Measurements from ENCODE around the gene PCDHGB2.
"Not testable (repeated sequence)": the region's sequence is repeated elsewhere in the genome, so short reads cannot be mapped to it uniquely, and the experiment has no call there.

The PCDHGB2 gene

GRCh38 chr5:141359790-141360426 is at the start of gene PCDHGB2:
PCDHGB2 (plus strand) TSS chr5:141359994; CDS start chr5:141360136, 142 bp downstream.
- DNase-seq = no peak

DNA sequence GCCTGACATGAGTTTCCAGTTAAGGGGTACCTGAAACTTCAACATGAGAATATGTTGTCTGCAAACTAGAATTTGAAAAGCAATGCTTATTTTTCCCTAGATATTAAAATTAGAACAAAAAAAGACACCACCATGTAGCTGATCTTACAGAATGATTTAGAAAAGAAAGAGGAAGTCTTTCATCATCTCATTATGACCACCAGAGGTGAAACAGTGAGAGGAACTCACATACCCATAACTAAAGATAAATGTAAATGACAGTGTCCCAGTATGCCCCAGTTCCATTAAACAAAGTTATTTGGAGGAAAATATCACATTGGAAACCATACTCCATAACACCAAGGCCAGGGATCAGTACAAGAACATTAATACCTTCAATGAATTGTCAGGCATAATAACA is 46.1 kb upstream of the PCDHGB2 start:
- DNase-seq = no peak

DNA sequence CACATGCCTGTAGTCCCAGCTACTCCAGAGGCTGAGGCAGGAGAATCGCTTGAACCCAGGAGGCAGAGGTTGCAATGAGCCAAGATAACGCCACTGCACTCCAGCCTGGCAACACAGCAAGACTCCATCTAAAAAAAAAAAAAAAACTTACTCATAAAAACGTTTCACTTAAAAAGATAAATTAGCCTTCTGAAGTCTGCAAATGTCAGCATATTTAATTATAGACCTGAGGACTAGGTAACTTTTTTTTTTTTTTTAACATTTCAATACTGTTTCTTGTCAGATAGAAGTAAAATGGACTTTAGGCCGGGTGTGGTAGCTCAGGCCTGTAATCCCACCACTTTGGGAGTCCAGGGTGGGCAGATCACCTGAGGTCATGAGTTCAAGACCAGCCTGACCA is 42.8 kb upstream of the PCDHGB2 start:
- not testable (repeated sequence) for DNase-seq

DNA sequence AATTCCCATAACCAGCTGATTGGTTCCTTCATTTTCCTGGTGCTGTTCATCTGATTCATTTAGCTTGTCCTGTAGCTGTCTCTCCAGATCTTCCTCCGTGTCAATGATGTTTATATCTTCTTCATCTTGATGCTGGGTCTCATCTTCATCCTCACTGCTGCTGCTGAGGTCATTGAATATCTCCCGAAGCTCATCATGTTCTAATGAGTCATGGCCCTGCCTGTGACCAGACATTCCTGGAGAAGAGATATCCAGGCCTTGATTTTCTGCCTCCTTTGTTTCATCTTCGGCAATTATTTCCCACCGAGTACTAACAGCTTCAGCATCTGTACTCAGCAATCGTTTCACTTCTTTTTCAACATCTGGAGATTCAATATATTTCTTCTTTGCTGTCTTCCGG is 40.6 kb upstream of the PCDHGB2 start:
- DNase-seq = no peak

- DNase-seq = no peak
These were observed 40.1 kb upstream of the PCDHGB2 start for GRCh38 chr5:141319699-141320098.

DNA sequence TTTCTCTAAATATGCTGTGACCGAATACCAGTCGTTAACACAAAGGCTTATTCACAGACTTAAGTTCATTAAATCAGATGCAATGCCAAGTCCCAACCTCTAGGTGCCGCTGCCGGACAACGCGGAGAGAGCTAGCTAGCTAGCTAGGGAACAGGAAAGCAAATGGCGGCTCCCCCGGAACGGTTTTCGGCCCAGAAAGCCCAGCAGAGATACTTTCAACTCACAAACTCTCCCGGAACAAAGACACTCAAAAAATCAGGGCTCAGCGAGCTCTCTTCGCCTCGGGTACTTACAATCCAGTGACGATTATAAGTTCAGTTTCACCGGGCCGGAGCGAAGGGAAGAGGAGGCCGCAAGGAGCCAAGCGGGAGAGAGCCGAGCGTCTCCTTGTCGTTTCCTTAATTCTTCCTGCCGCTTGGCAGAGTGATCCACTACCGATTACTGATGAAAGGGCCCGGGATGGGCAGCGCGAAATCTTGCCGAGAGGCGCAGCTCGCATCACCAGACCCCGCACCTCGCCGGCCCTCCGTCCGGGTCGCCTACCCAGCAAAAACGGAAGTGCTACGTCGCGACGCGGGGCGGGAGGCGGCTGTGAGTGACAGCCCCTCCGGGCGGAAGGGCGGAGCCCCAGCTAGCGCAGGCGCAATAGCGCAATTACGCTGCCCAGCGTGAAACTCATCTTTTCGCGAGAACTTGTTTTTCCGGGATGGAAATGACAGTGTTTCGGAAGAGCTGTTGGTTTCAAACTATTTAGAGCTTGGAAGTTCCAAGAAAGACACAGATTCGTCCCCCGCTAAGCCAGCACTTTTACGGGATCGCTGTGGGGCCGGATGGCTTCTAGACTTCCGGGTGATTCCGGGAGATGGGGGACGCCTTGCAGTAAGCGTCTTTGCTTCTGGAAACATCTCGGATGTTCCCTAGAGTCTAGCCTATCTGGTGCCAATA is 39.3 kb upstream of the PCDHGB2 start, which contains the start of gene TAF7:
Gene TAF7, minus strand, starts transcription at position 560 of the 945 bp plus-strand sequence. CDS start 740 bp downstream, outside the sequence.
- peak; percentile 90 for DNase-seq

GRCh38 chr5:141322261-141322660 is 37.5 kb upstream of the PCDHGB2 start:
- no peak for DNase-seq

GRCh38 chr5:141326088-141326854 is 33.5 kb upstream of the PCDHGB2 start:
- DNase-seq = peak; percentile 64

DNA sequence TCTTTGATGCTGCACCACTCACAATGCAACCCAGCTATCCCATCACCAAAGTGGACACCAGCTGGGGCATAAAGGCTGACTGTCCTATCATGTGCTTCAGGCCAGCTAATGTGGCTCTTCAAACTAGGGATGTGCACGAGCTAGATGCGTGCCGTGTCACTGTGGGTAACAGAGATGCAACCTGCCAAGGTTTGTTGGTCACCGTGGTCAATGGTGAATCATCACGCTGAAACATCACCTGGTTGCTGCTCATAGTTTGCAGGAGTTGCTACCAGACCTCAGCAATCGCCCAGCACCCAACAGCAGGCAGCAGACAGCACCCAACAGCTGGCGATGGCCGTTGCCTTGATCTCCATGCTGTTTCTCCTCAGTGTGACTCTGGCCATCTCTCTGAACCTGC is 31.6 kb upstream of the PCDHGB2 start:
- DNase-seq = no peak

- DNase-seq = no peak
These were observed 29.3 kb upstream of the PCDHGB2 start, which contains the start of gene PCDHGA1 for GRCh38 chr5:141330299-141331080. PCDHGA1 (plus strand) TSS chr5:141330514.

GRCh38 chr5:141332571-141332970 is 27.2 kb upstream of the PCDHGB2 start:
- not testable (repeated sequence) for DNase-seq

DNA sequence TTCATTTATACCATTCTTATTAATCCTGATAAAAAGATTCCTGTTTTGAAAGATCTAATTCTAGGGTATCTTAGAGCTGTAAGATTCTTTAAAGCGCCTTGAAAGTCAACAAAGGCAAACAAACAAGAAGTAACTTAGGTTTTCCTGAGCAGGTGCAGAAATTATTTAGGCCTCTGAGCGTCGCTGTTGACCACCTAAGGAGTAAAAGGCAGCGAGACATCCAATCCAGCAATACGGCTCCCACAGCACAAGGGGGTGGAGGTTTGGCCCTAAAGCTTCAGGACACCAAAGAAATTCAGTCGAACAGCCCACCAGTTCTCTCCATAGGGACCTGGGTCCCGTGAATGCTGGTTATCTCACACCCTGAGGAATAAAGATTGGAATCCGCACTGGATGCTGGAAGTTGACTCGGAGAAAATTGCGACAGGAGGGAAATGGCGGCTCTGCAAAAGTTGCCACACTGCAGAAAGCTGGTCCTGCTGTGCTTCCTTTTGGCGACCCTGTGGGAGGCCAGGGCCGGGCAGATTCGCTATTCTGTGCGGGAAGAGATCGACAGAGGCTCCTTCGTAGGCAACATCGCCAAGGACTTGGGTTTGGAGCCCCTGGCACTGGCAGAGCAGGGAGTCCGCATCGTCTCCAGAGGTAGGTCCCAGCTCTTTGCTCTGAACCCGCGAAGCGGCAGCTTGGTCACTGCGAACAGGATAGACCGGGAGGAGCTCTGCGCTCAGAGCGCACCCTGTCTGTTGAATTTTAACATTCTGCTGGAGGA is 21.1 kb upstream of the PCDHGB2 start, which contains the start of gene PCDHGA2:
Gene PCDHGA2, plus strand, starts transcription at position 223 of the 769 bp plus-strand sequence.
- DNase-seq = no peak

GRCh38 chr5:141340781-141341354 is 18.9 kb upstream of the PCDHGB2 start:
- DNase-seq = not testable (repeated sequence)

DNA sequence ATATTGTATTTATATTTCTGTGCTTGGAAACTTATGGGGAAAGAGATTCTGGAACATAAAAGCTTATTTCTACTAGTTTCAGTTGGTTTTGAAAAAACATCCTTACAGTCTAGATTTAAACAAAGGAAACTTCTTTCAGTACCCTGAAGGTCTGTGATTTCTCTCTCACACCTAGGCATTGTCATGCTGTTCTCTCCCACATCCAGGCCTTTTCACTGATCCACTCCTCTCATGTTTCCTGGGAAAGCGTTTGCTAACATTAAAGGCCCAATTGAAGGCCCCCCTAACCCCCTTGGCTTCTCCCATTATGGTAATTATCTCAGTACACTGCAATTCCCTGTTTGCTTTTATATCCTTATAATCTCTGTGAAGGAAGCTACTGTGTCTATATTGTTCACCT is 17.0 kb upstream of the PCDHGB2 start:
- no peak for DNase-seq

DNA sequence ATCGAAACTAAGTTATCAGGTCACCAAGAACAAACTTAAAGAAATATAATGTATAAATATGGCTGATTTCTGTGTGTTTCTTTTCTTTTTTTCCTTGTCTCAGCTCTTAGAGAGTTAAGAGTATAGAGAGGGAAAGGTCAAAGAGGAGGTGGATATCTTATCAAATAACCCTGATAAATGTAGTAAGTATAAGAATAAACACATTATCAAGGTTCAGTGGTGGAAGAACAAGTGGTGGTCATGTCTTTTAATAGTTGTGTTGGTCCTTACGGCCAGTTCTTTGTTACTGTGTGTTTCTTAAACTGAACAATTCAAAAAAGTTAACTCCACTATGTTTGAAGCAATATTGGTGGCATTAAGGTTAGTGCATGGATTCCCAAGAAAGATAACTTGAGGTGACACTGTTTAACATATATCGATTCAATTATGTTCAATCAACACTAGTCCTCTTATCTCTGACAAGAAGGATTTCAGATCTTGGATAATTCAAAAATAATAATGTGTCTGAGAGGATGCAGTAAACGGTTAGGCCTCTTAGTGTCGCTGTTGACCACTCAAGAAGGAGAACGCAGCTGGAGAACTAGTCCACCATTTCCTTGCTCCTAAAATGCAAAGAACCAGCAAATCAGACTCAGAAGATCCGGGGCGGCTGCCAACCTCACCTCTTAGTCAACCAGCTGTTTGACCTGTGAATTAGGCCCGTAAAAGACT is 16.4 kb upstream of the PCDHGB2 start, which contains the start of gene PCDHGA3:
Gene PCDHGA3, plus strand, starts transcription at position 588 of the 711 bp plus-strand sequence. CDS start 205 bp downstream, outside the sequence.
- no peak for DNase-seq

DNA sequence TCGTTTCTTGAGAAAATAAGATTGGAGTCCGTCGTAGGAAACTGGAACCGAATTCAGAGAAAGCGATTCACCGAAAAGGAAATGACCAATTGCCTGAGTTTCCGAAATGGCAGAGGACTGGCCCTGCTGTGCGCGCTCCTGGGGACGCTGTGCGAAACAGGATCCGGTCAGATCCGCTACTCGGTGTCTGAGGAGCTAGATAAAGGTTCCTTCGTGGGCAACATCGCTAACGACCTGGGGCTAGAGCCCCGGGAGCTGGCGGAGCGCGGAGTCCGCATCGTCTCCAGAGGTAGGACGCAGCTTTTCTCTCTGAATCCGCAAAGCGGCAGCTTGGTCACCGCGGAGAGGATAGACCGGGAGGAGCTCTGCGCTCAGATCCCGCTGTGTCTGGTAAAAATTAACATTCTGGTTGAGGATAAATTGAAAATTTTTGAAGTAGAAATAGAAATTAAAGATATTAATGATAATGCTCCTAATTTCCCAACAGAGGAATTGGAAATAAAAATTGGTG is 15.8 kb upstream of the PCDHGB2 start:
- DNase-seq = no peak

DNA sequence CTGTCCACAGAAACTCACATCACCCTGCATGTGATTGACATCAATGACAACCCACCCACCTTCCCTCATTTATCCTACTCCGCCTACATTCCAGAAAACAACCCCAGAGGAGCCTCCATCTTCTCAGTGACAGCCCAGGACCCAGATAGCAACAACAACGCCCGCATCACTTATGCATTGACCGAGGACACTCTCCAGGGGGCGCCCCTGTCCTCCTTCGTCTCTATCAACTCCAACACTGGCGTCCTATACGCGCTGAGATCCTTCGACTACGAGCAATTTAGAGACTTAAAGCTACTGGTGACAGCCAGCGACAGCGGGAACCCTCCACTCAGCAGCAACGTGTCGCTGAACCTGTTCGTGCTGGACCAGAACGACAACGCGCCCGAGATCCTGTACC is 14.5 kb upstream of the PCDHGB2 start:
- no peak for DNase-seq

GRCh38 chr5:141346017-141346416 is 13.8 kb upstream of the PCDHGB2 start:
- not testable (repeated sequence) for DNase-seq

GRCh38 chr5:141349917-141350619 is 9.7 kb upstream of the PCDHGB2 start, which contains the start of gene PCDHGB1:
PCDHGB1 (plus strand) TSS chr5:141350099; CDS start chr5:141350261, 162 bp downstream.
- DNase-seq = no peak
